ENCODE measurements around the gene GLYATL2. TPM values are rescaled to one million over a fixed set of nuclear protein-coding genes. Genes with fewer than 3 reads are reported as not detected.

GLYATL2 gene
- total and polyA plus RNA-seq, 4 experiments from 2014 or later, result not detected

- no peak overlapping the region for H3K4me3 ChIP-seq (ENCODE audit: low read length in 2 of 2)
- Mint-ChIP-seq H3K36me3 (no peaks in the 10 kb centered on the region), H3K27me3 (peaks cover 0 to 3% of the 10 kb centered on the region in 2 donors), H3K4me1 (no peaks in the 10 kb centered on the region), H3K27ac (no peak overlapping the region), H3K9me3 (peaks cover 0 to 21% (median 13%) of the 10 kb centered on the region in 8 donors), H3K4me3 (no peak overlapping the region)
- intact Hi-C loops (cut with micrococcal nuclease), result no loop called here
- ChIA-PET CTCF (ENCODE audit: partially characterized antibody) (no interaction called here), POLR2A (ENCODE audit: partially characterized antibody) (no interaction called here)
- no peak overlapping the region for H3K27ac ChIP-seq (ENCODE audit: low read depth, low read length)
- no peaks in the 10 kb centered on the region for H3K36me3 ChIP-seq (ENCODE audit: insufficient read depth, low read length)
- H3K4me1 ChIP-seq (ENCODE audit: insufficient read depth, low read length), result no peaks in the 10 kb centered on the region
- peaks cover 6% of the 10 kb centered on the region for H3K27me3 ChIP-seq (ENCODE audit: insufficient read depth, low read length)
- H3K9me3 ChIP-seq (ENCODE audit: control insufficient read depth in 1 of 2, low read length in 2 of 2), result no peaks in the 10 kb centered on the region
- DNase-seq, result no peak
These were observed 22.3 kb upstream of the GLYATL2 start for GRCh38 chr11:58866788-58867187.

DNA sequence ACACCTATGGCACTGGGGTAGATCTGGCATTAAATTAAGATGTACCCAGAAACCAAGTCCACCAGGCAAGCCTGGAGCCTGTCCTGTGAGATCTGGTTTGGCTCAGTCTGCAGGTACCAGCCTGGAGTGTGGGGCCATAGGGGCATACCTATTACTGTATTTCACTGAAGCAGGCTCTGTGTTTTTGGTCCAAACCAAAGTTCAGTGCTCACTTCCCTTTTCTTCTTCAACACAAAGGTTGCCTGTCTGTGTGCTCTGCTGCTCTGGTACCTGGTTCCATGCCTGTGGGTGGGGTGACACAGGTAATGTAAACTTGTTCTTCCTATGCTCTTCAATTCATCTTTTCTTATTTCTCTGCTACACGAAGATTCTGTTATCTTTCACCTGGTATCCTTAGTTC, 19.8 kb upstream of the GLYATL2 start:
- H3K9me3 ChIP-seq (ENCODE audit: control insufficient read depth in 1 of 2, low read length in 2 of 2), result no peaks in the 10 kb centered on the region
- POLR2A ChIA-PET (ENCODE audit: partially characterized antibody), result no interaction called here
- intact Hi-C loops (cut with micrococcal nuclease), result no loop called here
- no peak for DNase-seq
- H3K27ac ChIP-seq (ENCODE audit: low read depth, low read length), result no peak overlapping the region
- CTCF ChIA-PET (ENCODE audit: partially characterized antibody), result no interaction called here
- H3K27me3 ChIP-seq (ENCODE audit: insufficient read depth, low read length), result peaks cover 6% of the 10 kb centered on the region
- Mint-ChIP-seq H3K4me1 (no peaks in the 10 kb centered on the region), H3K36me3 (no peaks in the 10 kb centered on the region), H3K9me3 (peaks cover 0 to 20% (median 16%) of the 10 kb centered on the region in 8 donors), H3K27me3 (peaks cover 5% of the 10 kb centered on the region in 2 donors), H3K27ac (no peak overlapping the region), H3K4me3 (no peak overlapping the region)
- no peak overlapping the region for H3K4me3 ChIP-seq (ENCODE audit: low read length in 2 of 2)
- H3K36me3 ChIP-seq (ENCODE audit: insufficient read depth, low read length), result no peaks in the 10 kb centered on the region
- no peaks in the 10 kb centered on the region for H3K4me1 ChIP-seq (ENCODE audit: insufficient read depth, low read length)

GRCh38 chr11:58863697-58864096, 19.2 kb upstream of the GLYATL2 start:
- Mint-ChIP-seq H3K4me3 (no peak overlapping the region), H3K36me3 (no peaks in the 10 kb centered on the region), H3K27me3 (peaks cover 5% of the 10 kb centered on the region in 2 donors), H3K9me3 (peaks cover 0 to 20% (median 16%) of the 10 kb centered on the region in 8 donors), H3K27ac (no peak overlapping the region), H3K4me1 (no peaks in the 10 kb centered on the region)
- Histone ChIP-seq H3K4me3 (ENCODE audit: low read length in 2 of 2) (no peak overlapping the region), H3K9me3 (ENCODE audit: control insufficient read depth in 1 of 2, low read length in 2 of 2) (no peaks in the 10 kb centered on the region), H3K4me1 (ENCODE audit: insufficient read depth, low read length) (no peaks in the 10 kb centered on the region), H3K36me3 (ENCODE audit: insufficient read depth, low read length) (no peaks in the 10 kb centered on the region), H3K27me3 (ENCODE audit: insufficient read depth, low read length) (peaks cover 6% of the 10 kb centered on the region), H3K27ac (ENCODE audit: low read depth, low read length) (no peak overlapping the region)
- POLR2A ChIA-PET (ENCODE audit: partially characterized antibody), result no interaction called here
- CTCF ChIA-PET (ENCODE audit: partially characterized antibody), result no interaction called here
- no peak for DNase-seq
- intact Hi-C loops (cut with micrococcal nuclease), result no loop called here

DNA sequence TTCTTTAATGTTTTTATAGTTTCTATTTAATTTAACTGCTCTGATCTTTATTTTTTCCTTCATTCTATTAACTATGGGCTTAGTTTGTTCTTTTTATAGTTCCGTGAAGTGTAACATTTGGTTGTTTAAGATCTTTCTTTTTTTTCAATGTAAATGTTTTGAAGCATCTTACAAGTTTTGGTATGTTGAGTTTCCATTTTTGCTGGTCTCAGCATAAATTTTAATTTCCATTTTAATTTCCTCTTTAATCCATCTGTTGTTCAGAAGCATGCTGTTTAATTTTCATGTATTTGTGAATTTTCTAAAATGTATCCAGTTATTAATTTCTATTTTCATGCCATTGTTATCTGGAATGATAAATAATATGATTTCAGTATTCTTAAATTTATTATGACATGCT, 17.0 kb upstream of the GLYATL2 start:
- Mint-ChIP-seq H3K4me1 (no peaks in the 10 kb centered on the region), H3K27me3 (peaks cover 5 to 7% of the 10 kb centered on the region in 2 donors), H3K27ac (no peak overlapping the region), H3K9me3 (peaks cover 0 to 20% (median 16%) of the 10 kb centered on the region in 8 donors), H3K36me3 (no peaks in the 10 kb centered on the region), H3K4me3 (no peak overlapping the region)
- CTCF ChIA-PET (ENCODE audit: partially characterized antibody), result no interaction called here
- intact Hi-C loops (cut with micrococcal nuclease), result no loop called here
- Histone ChIP-seq H3K36me3 (ENCODE audit: insufficient read depth, low read length) (no peaks in the 10 kb centered on the region), H3K4me1 (ENCODE audit: insufficient read depth, low read length) (no peaks in the 10 kb centered on the region), H3K27ac (ENCODE audit: low read depth, low read length) (no peak overlapping the region), H3K4me3 (ENCODE audit: low read length in 2 of 2) (no peak overlapping the region), H3K9me3 (ENCODE audit: control insufficient read depth in 1 of 2, low read length in 2 of 2) (no peaks in the 10 kb centered on the region), H3K27me3 (ENCODE audit: insufficient read depth, low read length) (peaks cover 6% of the 10 kb centered on the region)
- POLR2A ChIA-PET (ENCODE audit: partially characterized antibody), result no interaction called here
- DNase-seq, result no peak

DNA sequence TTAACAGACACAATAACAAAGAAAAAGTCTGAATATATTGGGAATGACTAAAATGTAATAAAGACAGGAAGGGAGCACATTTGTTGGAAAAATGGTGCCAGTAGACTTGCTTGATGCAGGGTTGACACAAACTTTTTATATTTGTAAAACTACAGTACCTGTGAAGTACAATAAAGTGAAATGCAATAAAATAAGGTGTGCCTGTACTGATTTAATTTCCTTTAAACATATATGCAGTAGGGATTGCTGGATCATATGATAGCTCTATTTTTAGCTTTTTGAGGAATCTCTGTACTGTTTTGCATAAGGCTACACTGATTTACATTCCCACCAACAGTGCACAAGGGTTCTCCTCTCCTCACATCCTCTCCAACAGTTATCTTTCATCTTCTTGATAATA, 12.3 kb upstream of the GLYATL2 start:
- Histone ChIP-seq H3K27ac (ENCODE audit: low read depth, low read length) (no peak overlapping the region), H3K9me3 (ENCODE audit: control insufficient read depth in 1 of 2, low read length in 2 of 2) (no peaks in the 10 kb centered on the region), H3K36me3 (ENCODE audit: insufficient read depth, low read length) (no peaks in the 10 kb centered on the region), H3K27me3 (ENCODE audit: insufficient read depth, low read length) (no peaks in the 10 kb centered on the region), H3K4me3 (ENCODE audit: low read length in 2 of 2) (no peak overlapping the region), H3K4me1 (ENCODE audit: insufficient read depth, low read length) (no peaks in the 10 kb centered on the region)
- no peak for DNase-seq
- ChIA-PET POLR2A (ENCODE audit: partially characterized antibody) (no interaction called here), CTCF (ENCODE audit: partially characterized antibody) (no interaction called here)
- Mint-ChIP-seq H3K27ac (no peak overlapping the region), H3K4me3 (no peak overlapping the region), H3K27me3 (peaks cover 6% of the 10 kb centered on the region in 2 donors), H3K4me1 (peaks cover 0 to 1% (median 0%) of the 10 kb centered on the region in 4 donors), H3K9me3 (peaks cover 0 to 6% (median 2%) of the 10 kb centered on the region in 8 donors), H3K36me3 (no peaks in the 10 kb centered on the region)
- intact Hi-C loops (cut with micrococcal nuclease), result no loop called here

GRCh38 chr11:58845386-58845785, 882 bp upstream of the GLYATL2 start:
- Histone ChIP-seq H3K27ac (ENCODE audit: low read depth, low read length) (no peak overlapping the region), H3K4me3 (ENCODE audit: low read length in 2 of 2) (no peak overlapping the region), H3K27me3 (ENCODE audit: insufficient read depth, low read length) (no peaks in the 10 kb centered on the region), H3K9me3 (ENCODE audit: control insufficient read depth in 1 of 2, low read length in 2 of 2) (no peaks in the 10 kb centered on the region), H3K36me3 (ENCODE audit: insufficient read depth, low read length) (no peaks in the 10 kb centered on the region), H3K4me1 (ENCODE audit: insufficient read depth, low read length) (no peaks in the 10 kb centered on the region)
- intact Hi-C loops (cut with micrococcal nuclease), result no loop called here
- no peak for DNase-seq
- Mint-ChIP-seq H3K4me1 (no peaks in the 10 kb centered on the region), H3K9me3 (peaks cover 0 to 2% (median 0%) of the 10 kb centered on the region in 8 donors), H3K27ac (no peak overlapping the region), H3K27me3 (peaks cover 0 to 4% of the 10 kb centered on the region in 2 donors), H3K4me3 (no peak overlapping the region), H3K36me3 (no peaks in the 10 kb centered on the region)
- ChIA-PET CTCF (ENCODE audit: partially characterized antibody) (no interaction called here), POLR2A (ENCODE audit: partially characterized antibody) (no interaction called here)

DNA sequence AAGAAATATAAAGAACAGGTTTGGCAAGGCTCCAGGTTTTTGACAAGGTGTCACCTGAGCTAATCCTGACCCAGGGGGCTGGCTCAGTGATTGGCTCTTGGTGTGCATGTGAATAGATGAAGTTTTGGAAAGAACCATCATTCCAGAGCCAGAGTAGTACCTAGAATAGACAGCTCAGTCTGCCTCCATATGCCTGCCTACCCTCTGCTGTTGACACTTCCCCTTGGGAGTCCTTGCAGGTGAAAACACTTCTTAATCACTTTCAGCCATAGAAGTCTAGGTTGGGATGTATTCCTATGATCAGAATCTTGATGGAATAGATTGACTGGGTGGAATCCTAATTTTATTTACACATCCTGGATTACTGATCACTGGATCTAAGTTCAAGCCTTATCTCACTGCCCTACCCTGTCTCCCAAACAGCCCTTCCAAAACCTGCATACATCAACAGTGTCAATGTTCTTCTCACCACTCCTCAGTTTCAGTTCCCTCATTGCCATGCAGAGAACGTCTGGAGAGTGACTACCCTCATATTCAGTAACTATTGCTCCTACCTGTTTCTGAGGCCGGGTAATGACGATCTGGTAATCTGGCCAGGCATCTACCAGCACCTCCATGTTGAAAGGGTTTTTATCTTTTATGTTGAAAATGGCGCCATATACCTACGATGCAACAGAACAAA, 6.7 kb downstream of the GLYATL2 start:
- Mint-ChIP-seq H3K9me3 (peaks cover 0 to 2% (median 0%) of the 10 kb centered on the region in 8 donors), H3K4me3 (no peak overlapping the region), H3K27ac (no peak overlapping the region), H3K4me1 (no peaks in the 10 kb centered on the region), H3K27me3 (peaks cover 4 to 15% of the 10 kb centered on the region in 2 donors), H3K36me3 (no peaks in the 10 kb centered on the region)
- H3K36me3 ChIP-seq (ENCODE audit: insufficient read depth, low read length), result no peaks in the 10 kb centered on the region
- CTCF ChIA-PET (ENCODE audit: partially characterized antibody), result no interaction called here
- no peaks in the 10 kb centered on the region for H3K9me3 ChIP-seq (ENCODE audit: control insufficient read depth in 1 of 2, low read length in 2 of 2)
- no peaks in the 10 kb centered on the region for H3K27me3 ChIP-seq (ENCODE audit: insufficient read depth, low read length)
- H3K27ac ChIP-seq (ENCODE audit: low read depth, low read length), result no peak overlapping the region
- POLR2A ChIA-PET (ENCODE audit: partially characterized antibody), result no interaction called here
- no peaks in the 10 kb centered on the region for H3K4me1 ChIP-seq (ENCODE audit: insufficient read depth, low read length)
- DNase-seq, result no peak
- H3K4me3 ChIP-seq (ENCODE audit: low read length in 2 of 2), result no peak overlapping the region
- intact Hi-C loops (cut with micrococcal nuclease), result no loop called here

Measured in CD4-positive, alpha-beta memory T cell (primary cell).